Testis (tissue), 2 donors: Measurements from ENCODE around the gene FHIT.

ENCODE experiments used
- CTCF ChIP-seq, 3 experiments: fragments of 450-650 bp in 2 of 3; fragments of 200-600 bp in 1 of 3; sonication (generic) in 1 of 3; IDR thresholded peaks; one replicate each; pipeline ENCODE4 v1.5.1; 2016 to 2019; ENCODE audit warnings: antibody characterized with exemption in 3 of 3, mild to moderate bottlenecking in 2 of 3, moderate library complexity in 1 of 3
- POLR2A ChIP-seq: fragments of 450-650 bp; IDR thresholded peaks from one replicate; pipeline ENCODE4 v1.6.1; 2017; ENCODE audit warnings: antibody characterized with exemption, mild to moderate bottlenecking, moderate library complexity

GRCh38 chr3:60262546-60262945, 988.7 kb downstream of the FHIT start:
- TF ChIP-seq CTCF (IDR thresholded peaks at IDR 0.05) (no peak), POLR2A (no peak)
